Spleen (tissue), 7 donors: ENCODE data around the gene POC5.

Source experiments
- POLR2A ChIP-seq, 3 donors: fragments of 450-650 bp; IDR thresholded peaks; one replicate each; pipeline ENCODE4 v1.5.1; 2017; ENCODE audit warnings: antibody characterized with exemption in 3 of 3, mild to moderate bottlenecking in 1 of 3
- TF ChIP-seq, protein P1 (sequence below), 11 experiments: fragments of 200-600 bp in 7 of 11; fragments of 450-650 bp in 4 of 11; sonication (generic) in 4 of 11; IDR thresholded peaks in 8 of 11; conservative IDR thresholded peaks in 3 of 11; 1 replicate in 7 of 11; 2 replicates in 4 of 11; pipeline versions ENCODE4 v1.4.0 to v1.8.0; 2016 to 2021; ENCODE audit warnings: antibody characterized with exemption in 11 of 11, inconsistent platforms in 4 of 11, mild to moderate bottlenecking in 1 of 11
- donor health status: DM: no; HTN: no; CAD: no; lungs with moderate emphysema.
- donor health status: DM: no; HTN: no; CAD: no.
- donor health status: DM: no; HTN: no; CAD: no.

- TF ChIP-seq, protein P1, sequence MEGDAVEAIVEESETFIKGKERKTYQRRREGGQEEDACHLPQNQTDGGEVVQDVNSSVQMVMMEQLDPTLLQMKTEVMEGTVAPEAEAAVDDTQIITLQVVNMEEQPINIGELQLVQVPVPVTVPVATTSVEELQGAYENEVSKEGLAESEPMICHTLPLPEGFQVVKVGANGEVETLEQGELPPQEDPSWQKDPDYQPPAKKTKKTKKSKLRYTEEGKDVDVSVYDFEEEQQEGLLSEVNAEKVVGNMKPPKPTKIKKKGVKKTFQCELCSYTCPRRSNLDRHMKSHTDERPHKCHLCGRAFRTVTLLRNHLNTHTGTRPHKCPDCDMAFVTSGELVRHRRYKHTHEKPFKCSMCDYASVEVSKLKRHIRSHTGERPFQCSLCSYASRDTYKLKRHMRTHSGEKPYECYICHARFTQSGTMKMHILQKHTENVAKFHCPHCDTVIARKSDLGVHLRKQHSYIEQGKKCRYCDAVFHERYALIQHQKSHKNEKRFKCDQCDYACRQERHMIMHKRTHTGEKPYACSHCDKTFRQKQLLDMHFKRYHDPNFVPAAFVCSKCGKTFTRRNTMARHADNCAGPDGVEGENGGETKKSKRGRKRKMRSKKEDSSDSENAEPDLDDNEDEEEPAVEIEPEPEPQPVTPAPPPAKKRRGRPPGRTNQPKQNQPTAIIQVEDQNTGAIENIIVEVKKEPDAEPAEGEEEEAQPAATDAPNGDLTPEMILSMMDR (IDR thresholded peaks at IDR 0.05 in 8 of 11, conservative IDR thresholded peaks at IDR 0.05 in 3 of 11): no peak
- no peak for TF ChIP-seq POLR2A (IDR thresholded peaks at IDR 0.05)
These were observed 39.0 kb upstream of the POC5 start for GRCh38 chr5:75756211-75756610.
